NCI-H1694 (cell line): ENCODE data around the gene ARMC12.
"Not testable (repeated sequence)": the region's sequence is repeated elsewhere in the genome, so short reads cannot be mapped to it uniquely, and the experiment has no call there.

Experiments used
- DNase-seq: peaks from one replicate; lab custom pipeline; 2025; lab: John Stamatoyannopoulos, UW

ARMC12 gene

DNA sequence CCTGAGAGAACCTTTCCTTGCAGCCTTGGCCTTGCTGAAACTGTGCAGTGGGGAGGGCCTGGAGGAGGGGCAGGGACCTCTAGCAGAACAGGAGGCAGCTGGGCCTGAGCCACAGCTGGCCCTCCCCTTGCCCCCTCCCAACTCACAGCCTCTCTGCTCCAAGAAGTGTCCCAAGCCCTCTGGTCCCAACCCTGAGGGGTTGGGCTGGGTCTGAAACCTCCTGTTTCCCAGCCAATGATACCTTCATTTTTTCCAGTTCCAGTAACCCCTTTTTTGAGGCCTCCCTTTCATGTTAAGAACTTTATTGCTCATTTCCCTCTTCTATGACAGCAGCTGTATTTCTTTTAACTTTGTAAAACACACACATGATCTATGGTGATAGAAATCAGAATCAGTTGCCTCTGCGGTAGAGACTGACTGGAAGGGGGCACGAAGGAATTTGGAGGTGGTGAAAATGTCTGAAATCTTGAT lies 17.9 kb upstream of the ARMC12 start:
- DNase-seq: no peak

DNA sequence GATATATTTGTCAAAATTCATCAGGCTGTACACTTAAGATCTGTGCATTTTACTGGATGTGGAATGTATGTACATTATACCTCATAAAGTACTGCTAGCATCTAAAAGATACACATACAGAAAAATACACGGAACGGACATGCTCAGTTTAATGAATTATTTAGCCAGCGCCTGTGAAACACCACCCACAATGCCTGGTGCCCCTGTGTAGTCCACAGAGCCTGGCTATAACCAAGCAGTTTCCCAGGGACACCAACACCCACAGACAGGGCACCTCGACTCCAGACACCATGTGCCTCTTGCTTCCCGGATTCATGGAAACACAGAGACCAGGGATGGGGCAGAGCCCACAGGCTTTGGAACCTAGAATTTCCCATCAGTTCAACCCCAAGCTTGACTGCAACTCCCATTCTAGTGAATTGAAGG lies 17.4 kb upstream of the ARMC12 start:
- no peak for DNase-seq

DNA sequence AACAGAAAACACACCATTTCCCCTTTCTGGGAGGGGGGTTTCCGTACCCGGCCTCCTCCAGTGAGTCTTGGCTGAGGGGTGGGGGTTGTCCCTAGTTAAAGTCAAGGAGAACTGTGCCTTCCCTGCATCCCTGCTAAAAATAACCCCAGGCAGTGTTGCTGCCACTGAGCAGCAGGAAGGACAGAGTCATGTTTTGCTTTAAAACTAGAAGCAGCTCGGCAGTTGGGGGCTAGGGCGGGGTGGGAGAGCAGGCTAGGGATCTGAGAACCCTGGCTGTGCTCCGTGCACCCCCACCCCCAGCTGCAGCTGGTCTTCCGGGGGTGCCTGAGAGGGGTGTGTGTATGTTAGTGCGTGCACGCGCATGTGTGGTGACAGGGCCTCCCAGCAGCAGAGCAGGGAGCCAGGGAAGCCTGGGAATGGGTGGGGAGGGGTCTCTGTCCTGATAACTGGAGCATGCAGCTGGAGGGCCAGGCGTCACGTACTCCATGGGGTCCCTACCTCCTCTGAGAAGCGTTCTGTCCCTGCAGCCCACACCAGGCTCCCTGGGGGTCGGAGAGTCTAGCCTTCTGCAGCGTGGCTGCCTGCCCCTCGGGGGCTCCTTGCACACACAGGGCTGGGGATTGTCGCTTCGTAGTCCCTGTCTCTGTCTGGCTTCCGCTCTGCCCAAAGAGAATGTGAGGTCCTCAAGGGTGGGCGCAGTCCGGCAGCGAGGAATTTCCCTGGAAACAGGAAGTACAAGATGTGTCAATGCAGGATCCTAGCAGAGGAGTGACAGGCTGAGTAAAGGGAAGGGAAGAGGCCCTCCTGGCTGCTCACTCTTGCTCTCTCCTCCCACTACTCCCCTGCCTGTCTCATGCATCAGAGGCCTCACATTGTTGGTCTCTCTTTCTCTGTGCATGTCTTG lies 16.8 kb upstream of the ARMC12 start:
- no peak for DNase-seq

DNA sequence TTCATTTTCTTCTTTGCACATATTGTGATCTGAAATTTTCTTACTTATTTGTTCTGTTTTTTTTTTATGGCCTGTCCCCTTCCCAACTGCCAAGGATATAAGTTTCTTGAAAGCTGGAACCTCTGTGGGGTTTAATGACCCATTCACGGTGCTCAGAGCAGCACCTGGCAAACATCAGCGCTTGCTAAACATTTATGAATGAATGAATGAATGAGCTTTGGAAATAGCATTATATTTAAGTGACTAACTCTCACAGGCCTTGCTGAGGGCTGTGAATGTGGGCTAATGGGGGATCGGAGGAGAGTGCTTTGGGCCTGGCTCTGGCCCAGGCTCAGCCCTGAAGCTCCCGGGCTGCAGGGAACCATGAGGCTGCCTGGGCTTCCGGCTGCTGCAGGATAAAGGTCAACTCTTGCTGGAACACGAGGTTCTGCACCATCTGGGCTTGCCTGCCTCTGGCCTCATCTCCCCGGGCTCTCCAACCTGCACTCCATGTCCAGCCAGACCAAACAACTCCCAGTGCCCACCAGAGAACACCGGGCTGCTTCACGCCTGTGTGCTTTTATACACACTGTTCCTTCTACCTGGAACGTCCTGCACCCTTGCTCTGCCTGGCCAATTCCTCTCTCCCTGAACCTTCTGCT lies 14.6 kb upstream of the ARMC12 start:
- no peak for DNase-seq

DNA sequence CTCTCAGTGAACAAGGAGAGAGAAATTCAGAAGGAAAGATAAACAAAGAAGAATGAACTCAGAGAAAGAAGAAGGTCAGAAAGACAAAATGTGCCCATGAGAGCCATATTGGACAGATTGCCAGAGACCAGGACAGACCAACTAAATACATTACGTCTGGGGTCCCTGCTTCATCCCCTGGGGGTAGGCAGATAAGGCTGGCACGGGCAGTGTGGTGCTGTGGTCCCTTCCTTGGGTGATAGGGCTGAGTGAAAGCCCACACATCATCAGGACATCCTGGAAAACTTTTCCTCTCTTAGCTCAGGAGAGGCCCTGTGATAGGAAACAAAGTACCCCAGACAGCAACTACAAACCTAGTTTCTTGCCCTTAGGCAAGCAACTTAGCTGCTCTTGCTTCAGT lies 13.2 kb upstream of the ARMC12 start:
- no peak for DNase-seq

DNA sequence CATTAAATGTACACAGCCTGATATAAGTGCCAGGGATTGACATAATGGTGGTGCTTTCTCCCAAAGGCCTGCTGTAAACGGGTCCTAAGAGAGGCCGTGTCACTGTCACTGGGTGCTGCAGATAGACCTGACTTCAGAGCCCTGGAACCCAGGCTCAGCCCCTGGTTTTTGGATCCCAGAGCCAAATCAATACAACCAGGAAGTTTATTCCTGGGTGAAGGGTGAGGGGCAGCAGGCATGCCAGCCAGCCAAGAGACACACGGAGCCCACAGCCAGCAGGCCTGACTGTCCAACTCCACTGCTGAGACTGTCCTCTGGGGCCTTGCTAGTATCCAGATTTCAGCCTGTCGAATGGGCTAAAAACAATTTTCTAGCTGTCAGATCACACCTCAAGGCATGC lies 12.8 kb upstream of the ARMC12 start:
- DNase-seq: no peak

DNA sequence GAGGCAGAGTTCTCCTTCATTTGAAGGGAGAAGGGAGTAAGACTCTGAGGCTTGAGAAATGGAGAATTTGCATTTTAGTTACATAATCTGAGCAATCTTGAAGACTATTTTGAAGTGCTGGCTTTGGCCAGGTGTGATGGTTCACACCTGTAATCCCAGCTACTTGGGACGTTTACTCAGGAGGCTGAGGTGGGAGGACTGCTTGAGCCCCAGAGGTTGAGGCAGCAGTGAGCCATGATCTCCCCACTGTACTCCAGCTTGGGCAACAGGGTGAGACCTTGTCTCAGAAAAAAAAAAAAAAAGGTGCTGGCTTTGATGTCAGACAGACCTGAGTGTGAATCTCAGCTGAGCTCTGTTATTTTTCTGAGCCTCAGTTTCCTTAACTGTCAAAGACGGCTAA lies 12.4 kb upstream of the ARMC12 start:
- DNase-seq: no peak

DNA sequence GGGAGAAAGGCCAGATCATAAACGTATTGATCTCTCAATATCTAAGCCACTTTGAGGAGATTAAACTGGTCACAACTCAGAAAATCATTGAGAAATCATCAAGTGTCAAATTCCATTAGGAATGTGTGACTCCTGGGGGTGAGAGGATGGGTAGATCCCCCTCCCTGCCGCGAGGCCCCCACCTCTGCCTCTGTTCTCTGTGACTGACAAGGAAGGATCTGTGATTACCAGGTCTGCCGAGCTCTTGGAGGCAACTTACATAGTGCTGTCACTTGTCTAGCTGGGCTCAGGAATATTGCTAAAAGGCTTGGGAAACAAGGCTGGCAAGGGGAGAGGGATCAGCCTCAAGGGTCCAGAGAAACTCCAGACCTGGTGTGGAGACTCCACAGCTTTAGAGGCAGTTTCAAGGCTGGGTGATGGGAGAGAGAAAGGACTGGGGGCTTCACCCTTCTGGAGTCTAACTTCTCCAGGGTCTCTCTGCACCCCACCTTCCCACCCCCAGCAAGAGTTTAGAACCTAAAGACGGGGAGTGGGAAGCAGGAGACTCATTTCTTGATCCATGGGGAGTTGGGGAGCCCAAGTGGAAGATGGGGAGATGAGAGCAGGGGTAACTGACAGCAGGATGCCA lies 11.6 kb upstream of the ARMC12 start:
- DNase-seq: no peak

DNA sequence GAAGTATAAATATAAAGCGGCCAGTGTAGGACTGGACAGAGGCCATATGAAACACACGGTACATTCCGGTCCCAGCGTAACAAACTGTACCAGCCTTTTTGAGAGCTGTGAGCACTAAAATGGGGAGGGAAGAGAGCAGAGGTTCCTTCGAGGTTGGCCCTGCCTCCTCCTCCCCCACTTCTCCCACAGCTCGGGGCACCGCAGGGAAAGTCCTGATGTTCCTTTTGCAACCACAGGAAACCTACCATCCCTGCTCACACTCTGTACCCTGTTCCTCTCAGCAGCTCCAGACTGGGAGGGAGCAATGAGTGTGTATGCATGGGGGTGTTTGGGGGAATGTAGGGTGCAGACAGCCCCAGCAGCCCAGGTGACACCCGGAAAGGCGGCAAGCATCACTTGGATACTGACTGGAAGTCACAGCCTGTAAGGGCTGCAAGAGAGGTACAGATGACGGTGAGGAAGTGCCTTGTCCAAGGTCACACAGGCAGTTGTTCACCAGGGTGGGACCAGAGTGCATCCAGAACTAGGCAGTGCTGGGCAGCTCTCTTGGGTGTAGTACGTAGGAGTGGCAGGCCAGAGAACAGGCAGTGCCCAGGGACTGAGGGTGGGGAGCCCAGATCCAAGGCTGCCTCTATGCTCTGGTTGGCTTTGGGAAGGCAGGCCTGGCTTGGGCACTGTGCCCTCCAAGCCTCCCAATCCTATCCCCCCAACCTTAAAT lies 11.0 kb upstream of the ARMC12 start:
- DNase-seq: no peak

DNA sequence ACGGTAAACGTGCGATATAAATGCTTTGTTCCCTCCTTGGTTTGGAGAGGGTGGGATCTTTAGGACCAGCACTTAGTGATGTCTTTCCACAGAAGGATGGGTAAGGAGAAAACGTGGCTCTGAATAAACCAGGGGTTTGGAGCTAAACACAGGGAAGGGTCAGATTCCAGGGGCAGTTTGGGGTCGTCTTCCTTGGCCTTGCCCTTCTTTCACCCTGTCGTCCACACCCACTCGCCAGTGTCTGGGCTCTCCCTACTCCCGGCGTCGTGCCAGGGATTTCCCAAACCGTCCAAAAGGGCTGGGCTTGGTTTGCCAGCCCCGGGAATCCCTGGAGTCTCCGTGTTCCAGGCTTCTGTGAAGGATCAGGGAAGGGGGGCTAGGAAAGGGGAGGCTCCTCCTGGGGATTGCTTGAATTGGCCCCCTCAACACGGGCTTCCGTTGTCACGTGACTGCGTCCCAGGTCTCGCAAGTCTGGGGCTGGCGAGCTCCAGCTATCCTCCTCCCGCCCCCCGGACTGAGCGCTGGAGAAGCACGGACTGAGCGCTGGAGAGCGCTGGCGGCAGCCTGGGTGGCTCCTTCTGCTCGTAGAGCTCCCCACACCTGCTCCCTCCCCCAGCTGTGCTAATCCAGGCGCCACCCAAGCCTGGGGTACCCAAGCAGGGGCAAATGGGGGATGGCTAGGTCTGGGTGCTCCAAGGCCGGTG lies 9.4 kb upstream of the ARMC12 start:
- peak; percentile 74 for DNase-seq

DNA sequence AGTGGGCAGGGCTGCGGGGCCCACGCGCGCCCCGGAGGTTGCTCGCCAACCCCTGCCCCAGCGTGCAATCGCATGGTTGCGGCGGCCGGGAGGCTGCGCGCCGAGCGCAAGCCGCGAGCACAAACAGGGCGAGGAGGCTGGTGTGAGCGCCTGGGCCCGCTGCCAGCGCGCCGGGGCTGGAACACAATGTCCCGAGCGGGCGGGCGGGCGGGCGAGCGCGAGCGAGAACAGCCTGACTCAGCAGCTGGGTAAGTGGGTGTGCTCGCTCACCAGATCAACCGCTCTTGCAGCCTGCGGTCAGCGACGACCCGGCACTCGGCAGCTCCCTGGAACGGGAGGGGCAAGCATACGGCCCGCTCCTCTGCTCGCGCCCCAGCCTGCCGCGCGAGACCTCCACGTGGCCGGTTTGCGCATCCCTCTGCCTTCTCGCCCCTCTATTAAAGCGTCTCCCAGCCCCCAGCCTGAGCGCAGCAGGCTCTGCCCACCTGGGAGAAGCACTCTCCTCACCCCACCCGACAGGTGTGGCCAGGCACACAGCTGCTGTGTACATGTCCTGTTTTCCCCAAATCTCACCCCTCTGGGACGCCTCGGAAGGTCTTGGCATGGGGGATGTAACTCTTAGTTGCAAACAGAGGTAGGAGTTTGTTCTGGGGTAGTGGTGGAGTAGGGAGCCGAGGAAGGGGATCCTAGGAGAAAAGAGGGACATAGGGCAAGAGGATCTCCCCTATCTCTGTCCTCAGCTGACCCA lies 8.7 kb upstream of the ARMC12 start:
- peak; percentile 43 for DNase-seq

DNA sequence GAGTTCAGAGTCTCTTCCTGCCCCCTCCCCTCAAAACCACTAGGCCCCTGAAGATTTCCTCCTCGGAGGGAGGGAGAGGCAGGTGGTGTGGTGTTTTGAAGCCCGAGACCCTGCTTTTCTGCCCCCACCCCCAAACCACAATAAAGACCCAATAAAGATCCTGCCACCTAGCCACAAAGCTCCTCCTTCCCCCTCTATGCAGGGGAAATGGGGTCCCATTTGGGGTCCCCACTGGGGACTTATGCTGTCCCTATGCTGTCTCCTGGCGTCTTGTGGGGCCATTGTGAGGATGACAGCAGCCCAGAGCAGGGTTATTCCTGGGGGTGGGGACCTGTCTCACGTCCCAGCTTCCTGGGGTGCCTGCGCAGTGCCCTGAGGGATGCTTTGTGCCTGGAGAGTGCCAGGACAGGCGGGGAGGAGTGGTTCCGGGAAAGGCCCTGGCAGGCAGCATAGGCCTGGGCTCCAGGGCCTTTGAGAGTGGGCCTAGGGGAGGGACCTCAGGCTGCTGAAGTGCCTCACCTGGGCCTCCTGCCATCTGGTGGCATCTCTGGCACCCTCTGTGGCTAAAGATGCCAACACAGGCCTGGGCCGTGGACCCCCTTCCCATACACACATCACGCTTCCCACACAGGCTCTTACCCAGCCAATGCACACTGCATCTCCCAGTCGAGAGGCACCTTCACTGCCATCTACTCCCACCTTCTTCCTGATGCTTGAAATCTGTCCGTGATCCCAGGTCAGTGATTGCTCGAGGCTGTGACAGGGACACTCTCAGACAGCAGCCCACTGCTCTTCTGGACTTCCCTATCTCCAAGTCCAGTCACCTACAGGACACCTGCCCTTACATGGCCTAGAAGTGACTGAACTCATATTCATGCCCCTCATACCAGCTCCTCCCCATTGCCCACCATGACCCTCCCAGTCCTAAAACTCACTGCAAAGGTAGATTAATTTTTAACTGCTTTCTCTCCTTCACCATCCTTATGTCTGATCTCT lies 7.9 kb upstream of the ARMC12 start:
- DNase-seq: no peak

DNA sequence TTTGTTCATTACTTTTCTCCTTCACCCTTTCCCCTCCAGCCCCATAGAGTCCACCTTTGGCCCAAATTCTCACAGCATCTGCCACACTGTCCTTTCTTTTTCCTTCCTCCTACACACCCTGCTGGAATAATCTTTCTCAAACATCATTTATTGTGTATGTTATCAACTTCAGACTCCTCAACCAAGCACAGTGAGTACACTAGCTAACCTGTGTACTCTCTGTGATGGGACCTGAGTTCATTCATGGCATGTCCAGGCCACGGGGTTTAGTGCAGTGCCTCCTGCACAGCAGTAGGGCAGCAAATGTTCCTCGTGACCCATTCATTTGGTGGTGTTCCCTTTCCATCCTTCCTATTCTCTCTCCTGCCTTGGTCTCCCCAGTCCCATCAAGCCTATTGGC lies 7.1 kb upstream of the ARMC12 start:
- no peak for DNase-seq

DNA sequence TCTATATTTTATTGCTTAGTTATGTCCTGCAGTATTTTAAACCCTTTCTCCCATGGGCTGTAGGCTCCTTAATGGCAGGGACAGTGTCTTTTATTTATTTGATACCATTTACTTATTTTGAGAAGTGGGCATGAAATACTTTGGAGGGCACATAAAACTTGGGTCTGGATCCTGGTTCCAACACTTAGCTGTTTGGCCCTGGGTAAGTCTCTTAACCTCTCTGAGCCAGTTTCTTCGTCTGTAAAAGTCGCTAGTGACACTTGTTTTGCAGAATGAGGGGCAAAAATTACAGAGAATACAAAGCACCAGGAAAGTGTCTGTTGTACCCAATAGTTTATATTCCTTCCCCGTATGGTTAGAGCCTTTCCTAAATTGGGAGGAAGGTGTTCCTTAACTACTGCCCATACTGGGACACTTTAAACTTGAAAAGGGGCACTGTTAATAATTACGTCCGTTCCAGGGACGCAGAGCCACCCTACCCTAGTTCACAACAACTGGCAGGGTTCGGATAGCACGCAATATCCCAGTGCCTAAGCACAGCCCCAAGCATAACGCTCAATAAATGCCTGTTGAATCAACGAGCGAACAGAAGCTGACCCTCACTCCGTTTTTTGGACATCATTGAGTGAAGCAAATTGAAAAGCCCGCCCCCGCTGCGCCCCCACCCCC lies 6.0 kb upstream of the ARMC12 start:
- no peak for DNase-seq

DNA sequence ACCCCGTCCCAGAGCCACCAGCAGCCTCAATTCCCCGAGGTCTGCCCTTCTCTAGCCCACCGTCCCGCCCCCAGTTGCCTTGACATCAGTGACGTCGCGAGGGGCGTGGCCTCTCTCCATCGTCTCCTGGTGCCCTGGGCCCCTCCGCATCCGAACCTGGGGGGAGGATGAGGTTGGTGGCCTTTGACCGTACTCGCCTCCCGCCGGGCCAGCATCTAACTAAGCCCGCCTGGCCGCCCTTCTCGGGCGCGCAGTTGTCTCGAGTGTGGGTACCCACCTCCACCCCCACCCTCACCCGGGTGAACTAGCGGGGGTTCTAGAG lies 5.5 kb upstream of the ARMC12 start:
- DNase-seq: peak; percentile 74

DNA sequence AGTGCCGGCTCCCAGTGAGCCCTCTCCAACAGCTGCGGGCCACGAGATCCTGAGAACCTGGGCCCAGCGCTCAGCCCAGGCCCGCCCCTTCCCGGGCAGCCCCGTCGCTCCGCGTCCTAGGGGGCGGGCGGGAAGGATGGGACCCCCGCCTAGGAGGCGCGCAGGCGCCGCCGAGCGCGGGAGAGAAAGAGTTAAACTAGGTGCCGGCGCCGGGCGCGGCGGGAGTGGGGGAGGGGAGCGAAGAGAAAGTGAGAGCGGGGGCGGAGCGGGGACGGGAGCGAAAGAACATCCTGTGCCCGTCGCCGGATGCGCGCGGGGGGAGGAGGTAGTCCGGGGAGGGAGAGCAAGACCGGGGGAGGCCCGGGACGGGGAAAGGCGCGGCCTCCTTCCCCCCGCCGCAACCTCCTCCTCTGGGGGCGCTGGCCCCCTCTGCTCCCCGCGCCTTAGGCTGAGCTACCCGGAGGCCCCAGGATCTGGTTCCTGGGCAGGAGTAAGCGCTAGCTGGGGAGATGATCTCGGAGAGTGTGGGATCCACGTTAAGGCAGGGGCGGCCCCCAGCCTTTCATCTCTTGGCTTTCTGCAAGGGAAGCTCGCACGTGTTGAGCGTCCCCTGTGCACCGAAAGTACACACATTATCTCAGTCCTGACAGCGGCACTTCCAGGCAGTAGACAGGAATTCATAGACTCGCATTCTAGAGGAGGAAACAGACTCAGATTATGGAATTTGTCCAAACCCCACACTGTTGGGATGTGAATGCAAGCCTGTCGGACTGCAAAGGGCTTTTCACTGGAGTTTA lies 4.9 kb upstream of the ARMC12 start:
- DNase-seq: peak; percentile 67

DNA sequence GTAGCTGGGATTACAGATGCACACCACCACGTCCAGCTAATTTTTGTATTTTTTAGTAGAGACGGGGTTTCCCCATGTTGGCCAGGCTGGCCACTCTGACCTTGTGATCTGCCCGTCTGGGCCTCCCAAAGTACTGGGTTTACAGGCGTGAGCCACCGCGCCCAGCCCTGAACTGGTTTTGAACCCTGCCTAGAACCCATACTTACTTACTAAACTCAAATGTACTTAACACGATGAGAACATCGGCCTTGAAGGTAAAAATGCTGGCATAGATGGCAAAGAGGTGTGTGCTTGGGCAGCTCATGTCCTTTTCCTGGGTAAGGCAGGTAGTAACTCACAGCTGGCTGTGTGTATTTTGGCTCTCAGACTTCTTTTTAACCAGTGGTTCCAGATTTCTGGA lies 3.2 kb upstream of the ARMC12 start:
- no peak for DNase-seq

DNA sequence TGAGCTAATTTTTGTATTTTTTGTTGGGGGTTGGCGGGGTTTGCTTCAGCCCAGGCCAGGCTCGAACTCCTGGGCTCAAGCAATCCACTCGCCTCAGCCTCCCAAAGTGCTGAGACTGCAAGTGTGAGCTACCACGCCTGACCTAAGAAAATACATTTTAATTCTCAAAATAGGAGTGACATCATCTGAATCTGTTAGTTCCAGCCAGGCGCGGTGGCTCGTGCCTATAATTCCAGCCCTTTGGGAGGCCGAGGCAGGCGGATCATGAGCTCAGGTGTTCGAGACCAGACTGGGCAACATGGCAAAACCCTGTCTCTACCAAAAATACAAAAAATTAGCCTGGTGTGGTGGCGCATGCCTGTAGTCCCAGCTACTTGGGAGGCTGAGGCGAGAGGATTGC lies 2.5 kb upstream of the ARMC12 start:
- DNase-seq: not testable (repeated sequence)
